ENCODE measurements around the gene YBX2.
A peak's percentile ranks its signal among the peaks of the same experiment; 100 is the strongest.

Gene YBX2

DNA sequence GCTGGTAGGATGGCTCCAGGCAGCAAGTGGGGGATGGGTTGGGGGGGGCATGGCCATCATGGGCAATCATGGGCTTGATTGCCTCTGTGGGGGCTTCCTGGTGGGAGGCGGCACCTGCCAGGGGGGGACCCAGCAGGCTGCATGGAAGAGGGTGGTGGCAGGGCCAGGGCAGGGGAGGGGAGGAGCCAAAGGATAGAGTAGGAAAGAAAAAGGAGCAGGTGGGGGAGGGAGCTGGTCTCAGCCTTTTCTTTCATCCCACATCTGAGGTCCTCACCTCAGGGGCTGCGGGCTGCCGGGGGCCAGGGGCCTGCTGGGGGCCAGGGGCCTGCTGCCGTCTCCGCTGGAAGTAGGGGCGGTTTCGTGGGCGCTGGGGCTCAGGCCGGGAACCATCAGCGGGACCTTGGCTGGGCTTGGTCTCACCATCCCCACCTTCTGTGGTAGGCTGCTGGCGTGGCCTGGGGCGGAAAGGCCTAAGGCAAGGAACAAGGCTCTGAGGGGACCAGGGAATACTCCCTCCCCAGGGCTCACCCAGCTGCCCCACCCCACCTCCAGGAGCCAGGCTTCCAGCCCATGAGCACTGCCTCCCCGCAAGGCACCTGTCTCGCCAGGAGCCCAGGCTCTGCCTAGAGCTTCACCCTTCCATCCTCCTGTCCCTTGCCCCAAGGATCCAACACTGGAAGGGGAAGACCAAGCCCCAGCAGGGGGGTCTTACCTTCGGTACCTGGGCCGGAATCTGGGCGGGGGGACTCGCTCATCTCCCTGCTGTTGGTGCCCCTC is 5.0 kb downstream of the YBX2 start:
- DNase-seq (ENCODE audit: low read depth), result no peak
- TF ChIP-seq MYC (IDR thresholded peaks at IDR 0.05; ENCODE audit: low read depth, low read length) (no peak), POLR2A (IDR thresholded peaks at IDR 0.05; ENCODE audit: extremely low read depth, insufficient read length) (no peak)
- TF ChIP-seq, protein P1, sequence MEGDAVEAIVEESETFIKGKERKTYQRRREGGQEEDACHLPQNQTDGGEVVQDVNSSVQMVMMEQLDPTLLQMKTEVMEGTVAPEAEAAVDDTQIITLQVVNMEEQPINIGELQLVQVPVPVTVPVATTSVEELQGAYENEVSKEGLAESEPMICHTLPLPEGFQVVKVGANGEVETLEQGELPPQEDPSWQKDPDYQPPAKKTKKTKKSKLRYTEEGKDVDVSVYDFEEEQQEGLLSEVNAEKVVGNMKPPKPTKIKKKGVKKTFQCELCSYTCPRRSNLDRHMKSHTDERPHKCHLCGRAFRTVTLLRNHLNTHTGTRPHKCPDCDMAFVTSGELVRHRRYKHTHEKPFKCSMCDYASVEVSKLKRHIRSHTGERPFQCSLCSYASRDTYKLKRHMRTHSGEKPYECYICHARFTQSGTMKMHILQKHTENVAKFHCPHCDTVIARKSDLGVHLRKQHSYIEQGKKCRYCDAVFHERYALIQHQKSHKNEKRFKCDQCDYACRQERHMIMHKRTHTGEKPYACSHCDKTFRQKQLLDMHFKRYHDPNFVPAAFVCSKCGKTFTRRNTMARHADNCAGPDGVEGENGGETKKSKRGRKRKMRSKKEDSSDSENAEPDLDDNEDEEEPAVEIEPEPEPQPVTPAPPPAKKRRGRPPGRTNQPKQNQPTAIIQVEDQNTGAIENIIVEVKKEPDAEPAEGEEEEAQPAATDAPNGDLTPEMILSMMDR (IDR thresholded peaks at IDR 0.05; ENCODE audit: low read depth, low read length), result no peak
- TF ChIP-seq, protein P2, sequence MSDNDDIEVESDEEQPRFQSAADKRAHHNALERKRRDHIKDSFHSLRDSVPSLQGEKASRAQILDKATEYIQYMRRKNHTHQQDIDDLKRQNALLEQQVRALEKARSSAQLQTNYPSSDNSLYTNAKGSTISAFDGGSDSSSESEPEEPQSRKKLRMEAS (IDR thresholded peaks at IDR 0.05; ENCODE audit: low read depth, low read length), result no peak

DNA sequence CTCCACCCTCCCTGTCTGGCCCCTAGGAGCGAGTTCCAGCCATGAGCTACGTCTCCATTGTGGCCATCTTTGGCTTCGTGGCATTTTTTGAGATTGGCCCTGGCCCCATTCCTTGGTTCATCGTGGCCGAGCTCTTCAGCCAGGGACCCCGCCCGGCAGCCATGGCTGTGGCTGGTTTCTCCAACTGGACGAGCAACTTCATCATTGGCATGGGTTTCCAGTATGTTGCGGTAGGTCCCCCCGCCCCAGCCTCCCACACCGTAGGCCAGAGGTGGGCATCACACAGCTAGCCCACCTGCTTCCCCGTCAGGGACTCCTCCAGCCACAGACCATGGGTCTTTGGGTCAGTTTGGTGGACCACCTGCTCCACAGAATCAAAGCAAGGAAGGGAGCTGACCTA is 8.8 kb downstream of the YBX2 start:
- TF ChIP-seq, protein P1 (IDR thresholded peaks at IDR 0.05; ENCODE audit: low read depth, low read length), result no peak
- TF ChIP-seq, protein P2 (IDR thresholded peaks at IDR 0.05; ENCODE audit: low read depth, low read length), result no peak
- TF ChIP-seq MYC (IDR thresholded peaks at IDR 0.05; ENCODE audit: low read depth, low read length), result no peak
- TF ChIP-seq POLR2A (IDR thresholded peaks at IDR 0.05; ENCODE audit: extremely low read depth, insufficient read length), result no peak
- no peak for DNase-seq (ENCODE audit: low read depth)
- H3K4me3 ChIP-seq (ENCODE audit: low read depth, low read length), result no peak overlapping the region

More for the DNA sequence above, 5.0 kb downstream of the YBX2 start:
- no peak overlapping the region for H3K4me3 ChIP-seq (ENCODE audit: low read depth, low read length)

DNA sequence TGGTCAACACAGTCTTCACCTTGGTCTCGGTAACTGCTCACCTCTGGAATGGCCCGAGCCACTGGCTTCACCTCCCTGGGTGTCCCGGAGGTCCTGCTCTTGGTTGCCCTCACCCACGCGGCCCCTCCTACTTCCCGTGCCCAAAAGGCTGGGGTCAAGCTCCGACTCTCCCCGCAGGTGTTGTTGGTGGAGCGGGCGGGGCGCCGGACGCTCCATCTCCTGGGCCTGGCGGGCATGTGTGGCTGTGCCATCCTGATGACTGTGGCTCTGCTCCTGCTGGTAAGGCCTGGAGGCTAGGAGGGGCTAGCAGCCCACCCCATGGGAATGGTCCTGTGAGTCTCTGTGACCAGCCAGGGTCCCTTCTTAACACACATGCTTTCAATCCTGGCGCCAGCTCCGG is 9.5 kb downstream of the YBX2 start:
- TF ChIP-seq POLR2A (IDR thresholded peaks at IDR 0.05; ENCODE audit: extremely low read depth, insufficient read length) (no peak), MYC (IDR thresholded peaks at IDR 0.05; ENCODE audit: low read depth, low read length) (no peak)
- TF ChIP-seq, protein P2 (IDR thresholded peaks at IDR 0.05; ENCODE audit: low read depth, low read length), result no peak
- TF ChIP-seq, protein P1 (IDR thresholded peaks at IDR 0.05; ENCODE audit: low read depth, low read length), result no peak
- DNase-seq (ENCODE audit: low read depth), result no peak
- no peak overlapping the region for H3K4me3 ChIP-seq (ENCODE audit: low read depth, low read length)

DNA sequence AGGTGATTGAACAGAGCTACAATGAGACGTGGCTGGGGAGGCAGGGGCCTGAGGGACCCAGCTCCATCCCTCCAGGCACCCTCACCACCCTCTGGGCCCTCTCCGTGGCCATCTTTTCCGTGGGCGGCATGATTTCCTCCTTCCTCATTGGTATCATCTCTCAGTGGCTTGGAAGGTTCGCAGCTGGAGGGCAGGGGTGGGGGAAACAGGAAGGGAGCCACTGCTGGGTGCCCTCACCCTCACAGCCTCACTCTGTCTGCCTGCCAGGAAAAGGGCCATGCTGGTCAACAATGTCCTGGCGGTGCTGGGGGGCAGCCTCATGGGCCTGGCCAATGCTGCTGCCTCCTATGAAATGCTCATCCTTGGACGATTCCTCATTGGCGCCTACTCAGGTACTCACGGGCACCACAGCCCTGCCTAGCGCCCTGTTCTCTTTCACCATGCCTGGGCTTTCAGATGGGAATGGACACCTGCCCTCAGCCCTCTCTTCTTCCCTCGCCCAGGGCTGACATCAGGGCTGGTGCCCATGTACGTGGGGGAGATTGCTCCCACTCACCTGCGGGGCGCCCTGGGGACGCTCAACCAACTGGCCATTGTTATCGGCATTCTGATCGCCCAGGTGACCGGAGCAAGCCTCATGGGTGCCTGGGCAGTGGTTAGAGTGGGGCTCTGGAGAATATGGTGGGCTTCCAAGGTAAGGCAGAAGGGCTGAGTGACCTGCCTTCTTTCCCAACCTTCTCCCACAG is 10.8 kb downstream of the YBX2 start:
- no peak overlapping the region for H3K4me3 ChIP-seq (ENCODE audit: low read depth, low read length)
- TF ChIP-seq, protein P2 (IDR thresholded peaks at IDR 0.05; ENCODE audit: low read depth, low read length), result no peak
- TF ChIP-seq, protein P1 (IDR thresholded peaks at IDR 0.05; ENCODE audit: low read depth, low read length), result no peak
- TF ChIP-seq MYC (IDR thresholded peaks at IDR 0.05; ENCODE audit: low read depth, low read length) (no peak), POLR2A (IDR thresholded peaks at IDR 0.05; ENCODE audit: extremely low read depth, insufficient read length) (no peak)
- DNase-seq (ENCODE audit: low read depth), result peak; percentile 23

DNA sequence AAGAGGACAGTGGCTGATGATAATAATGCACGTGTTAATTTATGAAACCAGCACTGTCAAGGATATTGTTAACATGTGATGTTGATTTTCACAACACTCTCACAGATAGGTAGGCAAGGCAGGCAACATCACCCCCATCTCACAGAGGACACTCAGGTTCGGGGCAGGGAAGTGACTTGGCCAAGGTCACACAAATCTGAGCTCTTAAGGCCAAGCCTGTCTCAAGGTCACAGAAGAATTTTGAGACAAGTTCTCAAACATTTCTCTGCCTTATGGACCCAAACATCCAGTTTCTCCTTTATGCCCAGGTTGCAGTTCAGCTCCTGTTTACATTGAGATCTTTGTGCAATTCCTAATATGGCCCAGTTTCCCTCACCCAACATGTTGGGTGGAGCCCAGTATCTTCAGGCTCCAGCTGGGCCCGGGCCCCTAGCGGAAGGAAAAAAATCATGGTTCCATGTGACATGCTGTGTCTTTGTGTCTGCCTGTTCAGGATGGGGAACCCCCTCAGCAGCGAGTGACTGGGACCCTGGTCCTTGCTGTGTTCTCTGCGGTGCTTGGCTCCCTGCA is 11.6 kb downstream of the YBX2 start:
- TF ChIP-seq MYC (IDR thresholded peaks at IDR 0.05; ENCODE audit: low read depth, low read length), result no peak
- TF ChIP-seq, protein P1 (IDR thresholded peaks at IDR 0.05; ENCODE audit: low read depth, low read length), result no peak
- no peak overlapping the region for H3K4me3 ChIP-seq (ENCODE audit: low read depth, low read length)
- DNase-seq (ENCODE audit: low read depth), result no peak
